Measurements from ENCODE around the gene BDKRB2.

The BDKRB2 gene

GRCh38 chr14:96245710-96246538, 41.3 kb downstream of the BDKRB2 start:
- DNase-seq (ENCODE audit: extremely low spot score, insufficient read length, low read depth): no peak
- no peak for FAIRE-seq

- FAIRE-seq (no peak), DNase-seq (ENCODE audit: extremely low spot score, insufficient read length, low read depth) (no peak)
These were observed 41.9 kb downstream of the BDKRB2 start for GRCh38 chr14:96246539-96246847.

DNA sequence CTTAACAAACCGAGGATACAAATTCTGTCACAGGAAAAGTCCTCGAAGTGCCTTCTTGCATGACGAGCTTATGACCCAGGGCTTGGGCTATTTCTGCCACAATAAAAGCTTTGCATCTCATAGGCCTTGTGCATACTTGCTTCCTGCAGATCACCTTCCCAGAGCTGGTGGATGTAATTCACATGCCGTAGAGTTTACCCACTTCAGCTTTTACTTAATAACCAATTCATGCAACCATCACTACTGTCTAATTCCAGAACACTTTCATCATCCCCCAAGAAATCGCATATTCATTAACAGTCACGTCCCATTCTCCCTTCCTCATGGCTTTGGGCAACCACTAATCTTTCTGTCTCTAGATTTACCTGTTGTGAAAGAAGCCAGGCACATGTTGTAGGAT, 42.4 kb downstream of the BDKRB2 start:
- DNase-seq (ENCODE audit: extremely low spot score, insufficient read length, low read depth) (no peak), FAIRE-seq (no peak)

DNA sequence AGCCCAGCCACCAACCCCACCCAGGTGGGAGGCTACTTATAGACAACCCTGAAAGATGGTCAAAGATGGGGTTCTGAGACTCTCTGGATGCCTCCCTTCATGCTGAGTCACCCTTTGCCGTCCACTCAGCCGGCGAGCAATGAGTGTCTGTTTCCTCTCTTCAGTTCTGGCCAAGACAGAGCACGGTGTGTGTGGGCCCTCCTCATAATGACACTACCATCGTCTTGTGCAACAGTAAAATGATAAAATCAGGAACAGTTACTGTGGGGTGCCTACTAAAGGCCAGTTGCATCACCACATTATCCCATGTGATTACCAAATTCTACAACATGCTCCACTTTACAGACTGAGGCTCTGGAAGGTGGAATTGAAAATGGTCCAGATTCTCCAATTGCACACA, 44.4 kb downstream of the BDKRB2 start:
- DNase-seq (ENCODE audit: extremely low spot score, insufficient read length, low read depth) (no peak), FAIRE-seq (no peak)

DNA sequence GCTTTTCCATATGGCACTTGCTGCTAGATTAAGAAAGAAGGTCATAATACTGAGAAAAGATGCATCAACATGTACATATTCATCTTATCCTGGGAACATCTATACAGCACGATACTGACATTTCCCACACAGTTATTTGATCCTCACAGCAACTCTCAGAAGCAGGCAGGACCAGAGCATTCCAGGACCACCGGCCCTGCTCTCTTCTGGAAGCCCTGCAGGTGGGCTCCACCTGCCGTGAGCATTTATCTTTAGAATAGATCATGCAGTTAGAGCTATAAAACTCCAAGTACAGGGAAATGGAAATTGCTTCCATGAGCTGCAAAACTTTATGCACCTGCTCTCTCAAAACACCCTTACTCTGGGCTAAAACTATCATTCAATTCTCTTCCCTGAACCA, 45.8 kb downstream of the BDKRB2 start:
- no peak for FAIRE-seq
- no peak for DNase-seq (ENCODE audit: extremely low spot score, insufficient read length, low read depth)

DNA sequence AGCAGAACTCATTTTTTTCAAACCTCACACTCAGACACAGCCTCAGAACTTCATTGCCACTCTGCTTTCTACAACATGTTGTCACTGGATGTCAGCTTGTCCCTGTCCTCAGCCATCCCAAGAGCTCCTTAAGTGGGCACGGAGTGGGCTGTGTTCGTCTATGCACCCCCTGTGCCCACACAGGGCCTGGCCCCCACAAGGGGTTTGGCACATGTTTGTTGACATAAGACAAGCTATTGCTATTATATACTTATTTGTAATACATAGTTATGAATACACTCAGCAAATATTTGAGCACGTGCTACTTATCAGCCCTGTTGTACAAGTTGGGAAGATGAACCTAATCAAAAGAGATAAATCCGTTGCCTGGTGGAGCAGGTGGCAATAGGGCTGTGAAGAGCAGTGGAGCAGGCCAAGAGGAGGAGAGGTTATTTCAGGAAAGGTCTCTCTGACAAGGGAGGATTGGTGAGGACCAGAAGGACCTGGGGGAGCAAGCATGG, 47.1 kb downstream of the BDKRB2 start:
- FAIRE-seq (no peak), DNase-seq (ENCODE audit: extremely low spot score, insufficient read length, low read depth) (no peak)

DNA sequence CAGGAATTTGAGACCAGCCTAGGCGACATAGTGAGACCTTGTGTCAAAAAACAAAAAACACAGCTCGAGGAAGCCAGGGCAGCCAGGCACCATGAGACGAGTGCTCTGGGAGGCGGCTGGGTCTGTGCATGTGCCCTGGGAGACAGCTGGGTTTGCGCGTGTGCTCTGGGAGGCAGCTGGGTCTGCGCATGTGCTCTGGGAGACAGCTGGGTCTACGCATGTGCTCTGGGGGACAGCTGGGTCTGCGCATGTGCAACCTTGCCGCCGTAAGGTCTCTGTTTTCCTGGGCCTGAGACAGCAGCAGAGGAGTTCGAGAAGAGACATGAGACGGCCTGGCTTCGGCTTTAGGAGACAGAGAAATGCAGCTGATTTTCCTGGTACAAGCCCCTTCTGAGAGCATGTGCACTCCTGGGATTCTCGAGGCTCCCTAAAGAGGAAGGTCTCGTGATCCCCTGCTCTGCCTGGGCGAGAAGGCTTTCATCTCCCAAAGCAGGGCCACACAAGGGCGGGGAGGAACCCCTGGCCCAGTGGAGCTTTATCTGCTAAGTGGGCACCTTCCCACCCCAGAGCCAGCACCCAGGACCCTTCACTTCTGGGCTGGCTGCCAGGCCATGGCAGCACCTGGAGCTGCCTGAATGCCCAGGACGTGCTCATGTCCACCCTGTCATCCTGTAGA, 47.8 kb downstream of the BDKRB2 start:
- no peak for DNase-seq (ENCODE audit: extremely low spot score, insufficient read length, low read depth)
- no peak for FAIRE-seq

DNA sequence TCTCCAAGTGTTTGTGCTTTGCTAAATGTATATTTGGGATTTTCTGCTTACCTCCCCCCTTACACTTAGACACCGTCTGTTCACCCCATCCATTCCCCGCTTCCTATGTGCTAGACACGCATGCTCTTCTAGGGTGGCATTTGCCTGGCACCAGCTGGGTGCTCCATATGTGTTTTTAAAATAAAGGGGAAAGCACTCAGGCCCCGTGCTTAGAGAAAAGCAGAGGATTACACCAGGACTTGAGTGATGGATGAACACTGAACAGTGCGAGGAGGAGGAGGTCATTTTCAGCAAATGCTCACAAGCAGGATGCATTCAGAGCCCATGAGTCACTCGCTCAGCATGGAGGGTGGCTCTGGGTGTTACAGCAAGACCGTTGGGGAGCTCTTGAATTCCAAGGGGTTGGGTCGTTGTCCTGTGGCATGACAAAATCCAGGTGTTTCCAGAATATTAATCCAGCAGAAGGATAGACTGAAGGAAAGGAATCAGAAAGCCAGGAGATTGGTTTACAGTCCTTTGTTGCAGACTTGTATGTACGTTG, 48.4 kb downstream of the BDKRB2 start:
- FAIRE-seq (no peak), DNase-seq (ENCODE audit: extremely low spot score, insufficient read length, low read depth) (no peak)

GRCh38 chr14:96254687-96255086, 50.0 kb downstream of the BDKRB2 start:
- DNase-seq (ENCODE audit: extremely low spot score, insufficient read length, low read depth) (no peak), FAIRE-seq (no peak)

GRCh38 chr14:96255501-96256366, 51.1 kb downstream of the BDKRB2 start, which contains the start of gene BDKRB1:
BDKRB1 (plus strand) TSS chr14:96256210; CDS start chr14:96263683, 7,473 bp downstream.
- FAIRE-seq (no peak), DNase-seq (ENCODE audit: extremely low spot score, insufficient read length, low read depth) (no peak)

GRCh38 chr14:96256407-96256806, 51.8 kb downstream of the BDKRB2 start:
- no peak for FAIRE-seq
- DNase-seq (ENCODE audit: extremely low spot score, insufficient read length, low read depth): no peak

DNA sequence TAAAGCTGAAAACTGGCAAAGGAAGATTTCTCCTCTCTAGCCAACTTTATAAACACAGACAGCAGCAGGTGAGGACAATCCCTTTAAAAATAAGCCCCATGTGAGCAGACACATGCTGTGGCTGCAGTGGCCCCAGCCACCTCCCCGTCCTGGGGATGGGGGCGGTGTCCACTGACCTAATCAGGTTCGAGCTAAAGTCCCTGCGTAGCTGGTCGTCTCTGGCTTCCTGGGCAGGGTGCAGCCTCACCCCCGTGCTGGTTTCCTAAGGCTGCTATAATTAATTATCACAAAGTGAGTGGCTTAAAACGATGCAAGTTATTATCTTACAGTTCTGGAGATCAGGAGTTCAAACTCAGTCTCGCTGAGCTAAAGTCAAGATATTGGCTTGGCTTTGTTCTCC, 52.4 kb downstream of the BDKRB2 start:
- no peak for DNase-seq (ENCODE audit: extremely low spot score, insufficient read length, low read depth)
- no peak for FAIRE-seq

DNA sequence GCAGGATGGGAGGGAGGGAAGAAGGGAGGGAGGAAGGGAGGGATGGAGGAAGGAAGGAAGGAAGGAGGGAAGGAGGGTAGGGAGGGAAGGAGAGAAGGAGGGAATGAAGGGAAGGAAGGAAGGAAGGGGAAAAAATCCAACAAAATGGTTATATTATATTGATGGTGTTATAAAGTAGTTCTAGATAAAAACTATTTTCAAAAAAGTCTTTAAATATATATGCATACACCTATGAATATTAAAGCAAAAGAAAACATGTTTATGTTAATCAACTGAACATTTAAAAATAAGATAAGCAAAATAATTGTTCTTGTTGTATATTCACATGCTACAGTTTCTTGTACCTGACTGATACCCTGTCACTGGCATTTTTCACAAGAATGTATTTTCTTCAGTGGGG, 53.3 kb downstream of the BDKRB2 start:
- FAIRE-seq: no peak

DNA sequence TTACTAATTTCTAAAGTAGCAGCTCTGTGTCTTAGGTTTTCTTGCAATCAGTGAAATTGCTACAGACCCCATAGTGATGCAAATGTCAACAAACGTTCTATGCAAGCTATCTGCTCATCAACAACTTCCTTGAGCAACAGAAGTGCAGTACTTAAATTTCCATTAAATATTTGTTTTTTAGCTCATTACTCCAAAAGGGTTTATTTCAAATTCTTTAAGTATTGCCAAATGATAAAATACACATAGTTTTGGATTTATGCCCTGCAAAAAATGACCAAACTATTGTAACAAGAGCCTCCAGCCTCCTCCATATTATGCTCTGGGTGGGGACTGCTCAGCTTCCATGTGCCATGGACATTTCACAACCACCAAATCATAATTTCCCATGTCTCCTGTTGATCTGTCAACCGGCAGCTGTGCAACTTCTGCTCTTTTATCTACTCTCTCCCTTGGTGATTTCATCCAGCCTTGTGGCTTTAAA, 55.7 kb downstream of the BDKRB2 start:
- FAIRE-seq (no peak), DNase-seq (ENCODE audit: extremely low spot score, insufficient read length, low read depth) (no peak)

More for the DNA sequence above, 53.3 kb downstream of the BDKRB2 start:
- DNase-seq (ENCODE audit: extremely low spot score, insufficient read length, low read depth): no peak

DNA sequence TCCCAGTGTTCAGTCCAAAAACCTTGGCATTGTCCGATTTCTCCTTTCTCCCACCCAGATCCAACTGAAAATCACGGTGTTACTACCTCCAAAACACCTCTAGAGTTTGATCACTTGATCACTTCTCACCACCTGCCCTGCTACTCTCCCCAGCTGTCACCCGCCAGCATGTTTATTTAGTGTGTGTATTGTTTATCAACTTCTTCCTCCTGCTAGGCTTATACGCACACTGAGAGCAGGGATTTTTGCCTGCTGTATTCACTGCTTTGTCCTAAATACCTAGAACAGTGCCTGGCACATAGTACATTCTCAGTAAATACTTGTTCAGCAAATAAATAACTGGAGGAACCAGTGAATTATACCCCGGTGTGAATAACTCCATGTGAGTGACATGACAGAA, 56.4 kb downstream of the BDKRB2 start:
- FAIRE-seq: no peak
- no peak for DNase-seq (ENCODE audit: extremely low spot score, insufficient read length, low read depth)

- no peak for FAIRE-seq
- no peak for DNase-seq (ENCODE audit: extremely low spot score, insufficient read length, low read depth)
These were observed 57.4 kb downstream of the BDKRB2 start for GRCh38 chr14:96261772-96262655.

DNA sequence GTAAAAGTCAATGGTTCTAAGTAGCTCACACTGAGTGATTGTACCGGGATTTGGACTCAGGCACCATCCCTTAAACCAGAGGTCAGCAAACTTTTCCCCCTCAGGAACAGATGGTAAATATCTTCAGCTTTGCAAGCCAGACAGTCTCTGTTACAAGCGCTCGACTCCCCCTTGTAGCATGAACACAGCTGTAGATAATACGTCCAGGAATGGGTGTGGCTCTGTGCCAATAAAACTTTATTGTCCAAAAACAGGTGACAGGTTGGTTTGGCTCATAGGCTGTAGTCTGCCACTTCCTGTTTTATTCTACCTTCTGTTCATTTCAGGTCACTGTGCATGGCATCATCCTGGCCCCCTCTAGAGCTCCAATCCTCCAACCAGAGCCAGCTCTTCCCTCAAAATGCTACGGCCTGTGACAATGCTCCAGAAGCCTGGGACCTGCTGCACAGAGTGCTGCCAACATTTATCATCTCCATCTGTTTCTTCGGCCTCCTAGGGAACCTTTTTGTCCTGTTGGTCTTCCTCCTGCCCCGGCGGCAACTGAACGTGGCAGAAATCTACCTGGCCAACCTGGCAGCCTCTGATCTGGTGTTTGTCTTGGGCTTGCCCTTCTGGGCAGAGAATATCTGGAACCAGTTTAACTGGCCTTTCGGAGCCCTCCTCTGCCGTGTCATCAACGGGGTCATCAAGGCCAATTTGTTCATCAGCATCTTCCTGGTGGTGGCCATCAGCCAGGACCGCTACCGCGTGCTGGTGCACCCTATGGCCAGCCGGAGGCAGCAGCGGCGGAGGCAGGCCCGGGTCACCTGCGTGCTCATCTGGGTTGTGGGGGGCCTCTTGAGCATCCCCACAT, 58.9 kb downstream of the BDKRB2 start:
- FAIRE-seq (no peak), DNase-seq (ENCODE audit: extremely low spot score, insufficient read length, low read depth) (no peak)

GRCh38 chr14:96264200-96264553, 59.5 kb downstream of the BDKRB2 start:
- no peak for DNase-seq (ENCODE audit: extremely low spot score, insufficient read length, low read depth)

More at GRCh38 chr14:96264200-96264553, 59.5 kb downstream of the BDKRB2 start:
- FAIRE-seq: no peak

Data from GM18507 (cell line).